OCI-LY7 (cell line): ENCODE results near the gene PPFIBP1.

Experiments used
- EZH2phosphoT487 ChIP-seq: fragments of 200-600 bp; sonication (generic); IDR thresholded peaks from 2 replicates; pipeline ENCODE4 v1.6.1; 2018; ENCODE audit warnings: low read depth, borderline replicate concordance, mild to moderate bottlenecking, mixed run types, antibody characterized with exemption, low read length, moderate library complexity, mixed read lengths
- TF ChIP-seq, protein P1 (sequence below): fragments of 200-600 bp; sonication (generic); conservative IDR thresholded peaks from 2 replicates; pipeline ENCODE4 v1.5.1; 2014; ENCODE audit warnings: mild to moderate bottlenecking, antibody characterized with exemption, low read length, moderate library complexity, mixed read lengths

DNA sequence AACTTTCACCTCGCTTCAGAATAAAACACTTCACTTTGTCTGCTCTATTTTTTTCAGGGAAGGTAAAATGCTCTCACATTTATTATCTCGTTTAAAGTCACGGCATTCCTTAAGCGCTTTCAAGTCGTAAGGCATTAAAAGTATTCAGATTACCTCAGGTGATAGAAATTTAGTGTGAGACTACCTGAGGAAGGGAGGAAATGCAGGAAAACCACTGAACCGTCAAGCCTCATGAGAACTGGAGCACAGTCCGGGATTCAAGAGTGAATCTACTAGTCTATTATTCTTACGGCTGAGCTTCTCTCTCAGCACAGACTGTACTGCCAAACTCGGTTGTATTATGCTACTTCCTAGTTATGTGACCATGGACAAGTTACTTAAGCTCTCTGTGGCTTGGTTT lies 8.3 kb upstream of the PPFIBP1 start:
- TF ChIP-seq, protein P1, sequence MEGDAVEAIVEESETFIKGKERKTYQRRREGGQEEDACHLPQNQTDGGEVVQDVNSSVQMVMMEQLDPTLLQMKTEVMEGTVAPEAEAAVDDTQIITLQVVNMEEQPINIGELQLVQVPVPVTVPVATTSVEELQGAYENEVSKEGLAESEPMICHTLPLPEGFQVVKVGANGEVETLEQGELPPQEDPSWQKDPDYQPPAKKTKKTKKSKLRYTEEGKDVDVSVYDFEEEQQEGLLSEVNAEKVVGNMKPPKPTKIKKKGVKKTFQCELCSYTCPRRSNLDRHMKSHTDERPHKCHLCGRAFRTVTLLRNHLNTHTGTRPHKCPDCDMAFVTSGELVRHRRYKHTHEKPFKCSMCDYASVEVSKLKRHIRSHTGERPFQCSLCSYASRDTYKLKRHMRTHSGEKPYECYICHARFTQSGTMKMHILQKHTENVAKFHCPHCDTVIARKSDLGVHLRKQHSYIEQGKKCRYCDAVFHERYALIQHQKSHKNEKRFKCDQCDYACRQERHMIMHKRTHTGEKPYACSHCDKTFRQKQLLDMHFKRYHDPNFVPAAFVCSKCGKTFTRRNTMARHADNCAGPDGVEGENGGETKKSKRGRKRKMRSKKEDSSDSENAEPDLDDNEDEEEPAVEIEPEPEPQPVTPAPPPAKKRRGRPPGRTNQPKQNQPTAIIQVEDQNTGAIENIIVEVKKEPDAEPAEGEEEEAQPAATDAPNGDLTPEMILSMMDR, result no peak
- TF ChIP-seq EZH2phosphoT487, result no peak
